HL-60 (cell line): ENCODE results near the gene CCDC51.

Experiments used
- DNase-seq, 2 experiments: peaks; one replicate each; pipeline ENCODE4 v3.0.0-alpha.2; 2010 to 2020; ENCODE audit warnings: low read depth in 1 of 2, low spot score in 1 of 2
- H3K27ac ChIP-seq: fragments of 250-450 bp; sonication (Bioruptor Pico); replicated peaks from 2 replicates; pipeline ENCODE4 v1.5.1; 2020; ENCODE audit warnings: mild to moderate bottlenecking, moderate library complexity
- H3K27me3 ChIP-seq: fragments of 250-450 bp; sonication (Bioruptor Pico); 2 replicates; pipeline ENCODE4 v1.5.1; 2021; ENCODE audit warnings: mild to moderate bottlenecking, moderate library complexity; ENCODE audit not compliant: insufficient read depth, poor library complexity, severe bottlenecking
- H3K4me3 ChIP-seq: replicated peaks from 2 replicates; pipeline ENCODE4 v1.5.1; 2011; ENCODE audit warnings: mild to moderate bottlenecking, control low read depth, low read length; ENCODE audit not compliant: insufficient read depth
- GABPA ChIP-seq: IDR thresholded peaks from 2 replicates; pipeline ENCODE4 v1.6.1; 2012; ENCODE audit warnings: low read depth
- POLR2AphosphoS5 ChIP-seq: IDR thresholded peaks from 2 replicates; pipeline ENCODE4 v1.6.1; 2012; ENCODE audit warnings: low read depth
- REST ChIP-seq: IDR thresholded peaks from 2 replicates; pipeline ENCODE4 v1.6.1; 2012; ENCODE audit warnings: low read depth; ENCODE audit not compliant: insufficient replicate concordance
- SPI1 ChIP-seq: IDR thresholded peaks from 2 replicates; pipeline ENCODE4 v1.6.1; 2012; ENCODE audit warnings: low read depth, mild to moderate bottlenecking, borderline replicate concordance
- TF ChIP-seq, protein P1 (sequence below): IDR thresholded peaks from one replicate; pipeline ENCODE4 v1.5.1; 2011; ENCODE audit warnings: low read length, control low read depth, inconsistent platforms; ENCODE audit not compliant: insufficient read depth

CCDC51 gene

DNA sequence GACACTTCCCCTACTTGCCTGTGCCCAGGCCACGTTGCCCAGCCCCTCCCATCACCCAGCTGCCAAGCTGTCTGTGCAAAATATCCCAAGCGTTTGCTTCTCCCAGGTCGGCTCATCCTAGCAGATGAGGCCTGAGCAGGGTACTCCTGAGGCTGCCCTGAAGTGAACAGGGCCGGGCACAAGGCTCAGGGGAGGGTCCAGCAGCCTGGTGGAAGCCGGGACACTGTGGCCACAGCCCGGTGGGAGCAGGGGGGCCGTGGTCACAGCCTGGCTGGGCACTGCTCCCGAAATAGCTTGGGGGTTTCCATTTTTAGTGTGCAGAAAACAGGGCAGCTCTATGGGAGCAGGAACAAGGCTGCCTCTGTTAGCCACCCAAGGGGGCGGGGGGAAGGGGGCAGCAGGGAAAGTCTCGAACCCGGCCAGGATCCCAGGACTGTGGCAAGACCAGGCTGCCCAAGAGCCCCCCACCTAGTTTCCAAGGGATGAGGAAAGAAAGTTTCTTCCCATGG, 13.5 kb downstream of the CCDC51 start:
- no peak overlapping the region for H3K27ac ChIP-seq
- H3K27me3 ChIP-seq = peaks cover 2% of the 10 kb centered on the region
- TF ChIP-seq SPI1 (no peak), GABPA (no peak), POLR2AphosphoS5 (no peak), REST (no peak)
- TF ChIP-seq, protein P1, sequence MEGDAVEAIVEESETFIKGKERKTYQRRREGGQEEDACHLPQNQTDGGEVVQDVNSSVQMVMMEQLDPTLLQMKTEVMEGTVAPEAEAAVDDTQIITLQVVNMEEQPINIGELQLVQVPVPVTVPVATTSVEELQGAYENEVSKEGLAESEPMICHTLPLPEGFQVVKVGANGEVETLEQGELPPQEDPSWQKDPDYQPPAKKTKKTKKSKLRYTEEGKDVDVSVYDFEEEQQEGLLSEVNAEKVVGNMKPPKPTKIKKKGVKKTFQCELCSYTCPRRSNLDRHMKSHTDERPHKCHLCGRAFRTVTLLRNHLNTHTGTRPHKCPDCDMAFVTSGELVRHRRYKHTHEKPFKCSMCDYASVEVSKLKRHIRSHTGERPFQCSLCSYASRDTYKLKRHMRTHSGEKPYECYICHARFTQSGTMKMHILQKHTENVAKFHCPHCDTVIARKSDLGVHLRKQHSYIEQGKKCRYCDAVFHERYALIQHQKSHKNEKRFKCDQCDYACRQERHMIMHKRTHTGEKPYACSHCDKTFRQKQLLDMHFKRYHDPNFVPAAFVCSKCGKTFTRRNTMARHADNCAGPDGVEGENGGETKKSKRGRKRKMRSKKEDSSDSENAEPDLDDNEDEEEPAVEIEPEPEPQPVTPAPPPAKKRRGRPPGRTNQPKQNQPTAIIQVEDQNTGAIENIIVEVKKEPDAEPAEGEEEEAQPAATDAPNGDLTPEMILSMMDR = no peak
- H3K4me3 ChIP-seq = no peak overlapping the region
- no peak for DNase-seq

GRCh38 chr3:48425281-48425812, 14.6 kb downstream of the CCDC51 start:
- DNase-seq = no peak
- H3K4me3 ChIP-seq = no peak overlapping the region
- TF ChIP-seq, protein P1 = no peak
- no peak for TF ChIP-seq REST
- no peak for TF ChIP-seq SPI1
- no peak for TF ChIP-seq GABPA
- TF ChIP-seq POLR2AphosphoS5 = no peak
- H3K27me3 ChIP-seq = peaks cover 2% of the 10 kb centered on the region
- H3K27ac ChIP-seq = no peak overlapping the region

- TF ChIP-seq GABPA = no peak
- no peak for TF ChIP-seq SPI1
- TF ChIP-seq, protein P1 = no peak
- TF ChIP-seq REST = no peak
- TF ChIP-seq POLR2AphosphoS5 = no peak
- Histone ChIP-seq H3K27me3 (peaks cover 2% of the 10 kb centered on the region), H3K4me3 (no peak overlapping the region), H3K27ac (no peak overlapping the region)
- peak in 1 of 2 experiments; percentile 41 for DNase-seq
Observed at GRCh38 chr3:48423883-48424695, 15.8 kb downstream of the CCDC51 start.
